Measurements from ENCODE around the gene SMYD5. TPM values are rescaled to one million over a fixed set of nuclear protein-coding genes. Genes with fewer than 3 reads are reported as not detected.

SMYD5 gene
- total and polyA plus RNA-seq, 9 of the 15 experiments (the other 6 are each of a cell fraction or from before 2014, with no cell fraction given): 11.4 to 56.8 (median 32.0) TPM

GRCh38 chr2:73176881-73177644 lies 37.0 kb upstream of the SMYD5 start (continued):
- TF ChIP-seq MGA (IDR thresholded peaks at IDR 0.05): peak; percentile 62
- TF ChIP-seq EWSR1 (IDR thresholded peaks at IDR 0.05; ENCODE audit: borderline replicate concordance, low read depth, partially characterized antibody): no peak
- no peak for TF ChIP-seq CHCHD3 (CRISPR knock-in tag; IDR thresholded peaks at IDR 0.05)
- TF ChIP-seq ZNF511 (CRISPR knock-in tag; IDR thresholded peaks at IDR 0.05): peak; percentile 38; the same call in 1 of the 2 replicates
- peak; percentile 61 for TF ChIP-seq HMGN3 (IDR thresholded peaks at IDR 0.05; ENCODE audit: borderline replicate concordance, extremely low read depth, insufficient read length, low read depth, low read length)
- no peak for TF ChIP-seq CHD1 (IDR thresholded peaks at IDR 0.05; ENCODE audit: low read length)
- TF ChIP-seq BCOR (IDR thresholded peaks at IDR 0.05): peak; percentile 70
- TF ChIP-seq GABPB1 (CRISPR knock-in tag; IDR thresholded peaks at IDR 0.05): peak; percentile 66

All from K562 (cell line).